Natural killer cell treated with Interleukin-12 subunit alpha and Interleukin-12 subunit beta and Interleukin-15 and Interleukin-18, amount 100 ng/mL, for 72 hours (primary cell): ENCODE data around the gene TCF4. TPM values are rescaled to one million over a fixed set of nuclear protein-coding genes. Genes with fewer than 3 reads are reported as not detected.

Experiments used
- ATAC-seq, 2 donors: fragments of 150-1000 bp; cut with Tn5 transposase in 1 of 2; sonication (Bioruptor Pico), chemical (Tn5 transposase) in 1 of 2; 2 replicates each; pipeline ENCODE4 v1.10.0; 2021
- DNase-seq: peaks from one replicate; pipeline ENCODE4 v3.0.0; 2022; ENCODE audit warnings: low spot score
- H3K27ac Mint-ChIP-seq, 2 donors: 1 replicate in 1 of 2; 2 replicates in 1 of 2; pipeline ENCODE4 v1.8.0; 2022; ENCODE audit warnings: mixed read lengths in 2 of 2, mild to moderate bottlenecking in 1 of 2, moderate library complexity in 1 of 2
- H3K27me3 Mint-ChIP-seq, 2 donors: 1 replicate in 1 of 2; 2 replicates in 1 of 2; pipeline ENCODE4 v1.8.0; 2022; ENCODE audit warnings: mixed read lengths in 2 of 2
- H3K36me3 Mint-ChIP-seq: one replicate; pipeline ENCODE4 v1.8.0; 2022; ENCODE audit warnings: mixed read lengths
- H3K4me1 Mint-ChIP-seq, 2 donors: 1 replicate in 1 of 2; 2 replicates in 1 of 2; pipeline ENCODE4 v1.8.0; 2022; ENCODE audit warnings: low read depth in 2 of 2, mixed read lengths in 2 of 2, mild to moderate bottlenecking in 1 of 2
- H3K4me3 Mint-ChIP-seq: one replicate; pipeline ENCODE4 v1.8.0; 2022; ENCODE audit warnings: mixed read lengths
- H3K9me3 Mint-ChIP-seq: 2 replicates; pipeline ENCODE4 v1.8.0; 2022; ENCODE audit warnings: mixed read lengths
- total RNA-seq, 2 donors: library from RNA; stranded (reverse); gene quantifications; one replicate each; pipeline ENCODE4 v1.2.3, GENCODE V29; 2022

TCF4 gene
- total RNA-seq, 2 donors from 2014 or later, result 6.1 to 10.3 TPM

- Mint-ChIP-seq H3K27me3 (no peaks in the 10 kb centered on the region), H3K4me3 (no peak overlapping the region), H3K36me3 (no peaks in the 10 kb centered on the region), H3K9me3 (no peaks in the 10 kb centered on the region), H3K4me1 (peaks cover 0 to 6% of the 10 kb centered on the region in 2 donors), H3K27ac (no peak overlapping the region)
- ATAC-seq (no peak), DNase-seq (no peak)
Observed at GRCh38 chr18:55246278-55246677, 341.7 kb downstream of the TCF4 start.

- H3K9me3 Mint-ChIP-seq, result no peaks in the 10 kb centered on the region
- no peak overlapping the region for H3K4me3 Mint-ChIP-seq
- DNase-seq (no peak), ATAC-seq (no peak)
- no peak overlapping the region for H3K27ac Mint-ChIP-seq
- no peaks in the 10 kb centered on the region for H3K36me3 Mint-ChIP-seq
- H3K4me1 Mint-ChIP-seq, result no peaks in the 10 kb centered on the region
- no peaks in the 10 kb centered on the region for H3K27me3 Mint-ChIP-seq
Observed at GRCh38 chr18:55245211-55245614, 342.8 kb downstream of the TCF4 start.

GRCh38 chr18:55244546-55244945 is 343.4 kb downstream of the TCF4 start:
- no peaks in the 10 kb centered on the region for H3K27me3 Mint-ChIP-seq
- DNase-seq (no peak), ATAC-seq (no peak)
- H3K9me3 Mint-ChIP-seq, result no peaks in the 10 kb centered on the region
- no peak overlapping the region for H3K4me3 Mint-ChIP-seq
- H3K4me1 Mint-ChIP-seq, result no peaks in the 10 kb centered on the region
- H3K36me3 Mint-ChIP-seq, result no peaks in the 10 kb centered on the region
- H3K27ac Mint-ChIP-seq, result no peak overlapping the region

GRCh38 chr18:55243857-55244256 is 344.1 kb downstream of the TCF4 start:
- DNase-seq (no peak), ATAC-seq (no peak)
- Mint-ChIP-seq H3K27me3 (no peaks in the 10 kb centered on the region), H3K4me3 (no peak overlapping the region), H3K4me1 (no peaks in the 10 kb centered on the region), H3K9me3 (no peaks in the 10 kb centered on the region), H3K27ac (no peak overlapping the region), H3K36me3 (no peaks in the 10 kb centered on the region)

GRCh38 chr18:55243255-55243654 is 344.7 kb downstream of the TCF4 start:
- Mint-ChIP-seq H3K36me3 (no peaks in the 10 kb centered on the region), H3K27me3 (no peaks in the 10 kb centered on the region), H3K9me3 (no peaks in the 10 kb centered on the region), H3K4me1 (no peaks in the 10 kb centered on the region), H3K4me3 (no peak overlapping the region), H3K27ac (no peak overlapping the region)
- DNase-seq (no peak), ATAC-seq (no peak)

- Mint-ChIP-seq H3K27ac (no peak overlapping the region), H3K4me3 (no peak overlapping the region), H3K27me3 (no peaks in the 10 kb centered on the region), H3K36me3 (no peaks in the 10 kb centered on the region), H3K9me3 (no peaks in the 10 kb centered on the region), H3K4me1 (no peaks in the 10 kb centered on the region)
- DNase-seq (no peak), ATAC-seq (no peak)
Observed at GRCh38 chr18:55240978-55241377, 347.0 kb downstream of the TCF4 start.

GRCh38 chr18:55239740-55240139 is 348.3 kb downstream of the TCF4 start:
- no peaks in the 10 kb centered on the region for H3K9me3 Mint-ChIP-seq
- H3K4me1 Mint-ChIP-seq, result peaks cover 1 to 2% of the 10 kb centered on the region in 2 donors
- no peaks in the 10 kb centered on the region for H3K27me3 Mint-ChIP-seq
- H3K27ac Mint-ChIP-seq, result no peak overlapping the region
- DNase-seq (no peak), ATAC-seq (no peak)
- H3K4me3 Mint-ChIP-seq, result no peak overlapping the region
- no peaks in the 10 kb centered on the region for H3K36me3 Mint-ChIP-seq

- Mint-ChIP-seq H3K9me3 (no peaks in the 10 kb centered on the region), H3K27ac (no peak overlapping the region), H3K4me3 (no peak overlapping the region), H3K27me3 (no peaks in the 10 kb centered on the region), H3K4me1 (peaks cover 2 to 5% of the 10 kb centered on the region in 2 donors), H3K36me3 (no peaks in the 10 kb centered on the region)
- DNase-seq (no peak), ATAC-seq (no peak)
Observed at GRCh38 chr18:55237660-55238059, 350.3 kb downstream of the TCF4 start.

GRCh38 chr18:55236150-55236931 is 351.7 kb downstream of the TCF4 start:
- H3K27me3 Mint-ChIP-seq, result no peaks in the 10 kb centered on the region
- no peak overlapping the region for H3K27ac Mint-ChIP-seq
- no peak for DNase-seq
- peaks cover 2 to 5% of the 10 kb centered on the region in 2 donors for H3K4me1 Mint-ChIP-seq
- no peaks in the 10 kb centered on the region for H3K36me3 Mint-ChIP-seq
- no peak overlapping the region for H3K4me3 Mint-ChIP-seq
- H3K9me3 Mint-ChIP-seq, result no peaks in the 10 kb centered on the region
- ATAC-seq, result no peak

GRCh38 chr18:55235094-55235461 is 352.9 kb downstream of the TCF4 start:
- H3K9me3 Mint-ChIP-seq, result no peaks in the 10 kb centered on the region
- no peak for DNase-seq
- no peak overlapping the region for H3K4me3 Mint-ChIP-seq
- H3K27ac Mint-ChIP-seq, result no peak overlapping the region
- no peaks in the 10 kb centered on the region for H3K27me3 Mint-ChIP-seq
- peaks cover 2 to 5% of the 10 kb centered on the region in 2 donors for H3K4me1 Mint-ChIP-seq
- ATAC-seq, result no peak
- H3K36me3 Mint-ChIP-seq, result no peaks in the 10 kb centered on the region

- H3K36me3 Mint-ChIP-seq, result no peaks in the 10 kb centered on the region
- ATAC-seq, result peak; percentile 65 to 77
- H3K27ac Mint-ChIP-seq, result no peak overlapping the region
- peaks cover 2 to 5% of the 10 kb centered on the region in 2 donors for H3K4me1 Mint-ChIP-seq
- H3K9me3 Mint-ChIP-seq, result no peaks in the 10 kb centered on the region
- DNase-seq, result peak; percentile 73
- H3K4me3 Mint-ChIP-seq, result no peak overlapping the region
- no peaks in the 10 kb centered on the region for H3K27me3 Mint-ChIP-seq
Observed at GRCh38 chr18:55234366-55235093, 353.5 kb downstream of the TCF4 start.

GRCh38 chr18:55233857-55234256 is 354.1 kb downstream of the TCF4 start:
- DNase-seq, result no peak
- Mint-ChIP-seq H3K9me3 (no peaks in the 10 kb centered on the region), H3K27me3 (no peaks in the 10 kb centered on the region), H3K4me3 (no peak overlapping the region), H3K4me1 (peaks cover 2 to 5% of the 10 kb centered on the region in 2 donors), H3K36me3 (no peaks in the 10 kb centered on the region), H3K27ac (no peak overlapping the region)
- ATAC-seq, result no peak

- Mint-ChIP-seq H3K27ac (no peak overlapping the region), H3K4me3 (no peak overlapping the region), H3K4me1 (peaks cover 2 to 5% of the 10 kb centered on the region in 2 donors), H3K9me3 (no peaks in the 10 kb centered on the region), H3K36me3 (no peaks in the 10 kb centered on the region), H3K27me3 (no peaks in the 10 kb centered on the region)
- no peak for DNase-seq
- ATAC-seq, result no peak
Observed at GRCh38 chr18:55232506-55232905, 355.5 kb downstream of the TCF4 start.

GRCh38 chr18:55229682-55230081 is 358.3 kb downstream of the TCF4 start:
- no peak for DNase-seq
- Mint-ChIP-seq H3K36me3 (no peaks in the 10 kb centered on the region), H3K4me1 (peaks cover under 1 to 2% of the 10 kb centered on the region in 2 donors), H3K9me3 (no peaks in the 10 kb centered on the region), H3K4me3 (no peak overlapping the region), H3K27me3 (no peaks in the 10 kb centered on the region), H3K27ac (no peak overlapping the region)
- no peak for ATAC-seq
